ENCODE results near the gene MARCHF7. TPM values are rescaled to one million over a fixed set of nuclear protein-coding genes. Genes with fewer than 3 reads are reported as not detected.

MARCHF7 gene
- total and polyA plus RNA-seq, 2 experiments from 2014 or later: 71.2 to 166 TPM

DNA sequence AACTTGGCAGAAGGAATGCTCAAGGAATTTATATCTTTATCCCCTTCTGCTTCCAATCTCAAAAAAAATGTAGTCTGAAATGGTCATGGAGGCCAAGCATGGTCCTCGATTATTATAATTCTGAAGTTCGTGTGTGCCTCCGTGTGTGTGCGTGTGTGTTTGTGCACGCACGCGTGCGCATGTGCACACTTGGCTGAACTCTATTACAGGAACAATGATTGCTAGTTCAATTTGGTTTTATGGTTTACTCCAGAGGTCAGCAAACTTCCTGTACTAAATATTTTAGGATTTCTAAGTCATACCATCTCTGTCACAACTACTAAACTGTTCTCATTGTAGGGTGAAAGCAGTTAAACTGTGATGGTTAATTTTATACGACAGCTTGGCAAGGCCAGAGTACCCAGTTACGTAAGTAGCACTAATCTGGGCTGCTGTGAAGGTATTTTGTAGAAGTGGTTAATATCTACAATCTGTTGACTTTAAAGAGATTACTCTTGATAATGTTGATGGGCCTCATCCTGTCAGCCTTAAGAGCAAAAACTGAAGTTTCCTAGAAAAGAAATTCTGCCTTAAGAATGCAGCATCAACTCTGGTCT is 5.8 kb upstream of the MARCHF7 start:
- Histone ChIP-seq H4K20me1 (ENCODE audit: insufficient read depth, poor library complexity, severe bottlenecking) (no peaks in the 10 kb centered on the region), H2AFZ (no peak overlapping the region), H3K9me2 (replicated peaks; ENCODE audit: insufficient read depth) (no peaks in the 10 kb centered on the region), H3K9me3 (ENCODE audit: low read depth) (no peaks in the 10 kb centered on the region), H3K79me2 (no peaks in the 10 kb centered on the region), H3K4me2 (no peak overlapping the region), H3K4me3 (no peak overlapping the region), H3K27me3 (no peaks in the 10 kb centered on the region), H3K36me3 (replicated peaks; ENCODE audit: insufficient read depth, low read depth) (no peaks in the 10 kb centered on the region), H3K4me1 (ENCODE audit: insufficient read depth) (peaks cover 6% of the 10 kb centered on the region), H3K27ac (no peak overlapping the region)
- no peak for DNase-seq (ENCODE audit: low spot score)
- TF ChIP-seq EZH2phosphoT487 (IDR thresholded peaks at IDR 0.05; ENCODE audit: low read depth, severe bottlenecking, unreplicated experiment) (no peak), EZH2 (IDR thresholded peaks at IDR 0.05; ENCODE audit: borderline replicate concordance) (no peak)
- TF ChIP-seq, protein P1, sequence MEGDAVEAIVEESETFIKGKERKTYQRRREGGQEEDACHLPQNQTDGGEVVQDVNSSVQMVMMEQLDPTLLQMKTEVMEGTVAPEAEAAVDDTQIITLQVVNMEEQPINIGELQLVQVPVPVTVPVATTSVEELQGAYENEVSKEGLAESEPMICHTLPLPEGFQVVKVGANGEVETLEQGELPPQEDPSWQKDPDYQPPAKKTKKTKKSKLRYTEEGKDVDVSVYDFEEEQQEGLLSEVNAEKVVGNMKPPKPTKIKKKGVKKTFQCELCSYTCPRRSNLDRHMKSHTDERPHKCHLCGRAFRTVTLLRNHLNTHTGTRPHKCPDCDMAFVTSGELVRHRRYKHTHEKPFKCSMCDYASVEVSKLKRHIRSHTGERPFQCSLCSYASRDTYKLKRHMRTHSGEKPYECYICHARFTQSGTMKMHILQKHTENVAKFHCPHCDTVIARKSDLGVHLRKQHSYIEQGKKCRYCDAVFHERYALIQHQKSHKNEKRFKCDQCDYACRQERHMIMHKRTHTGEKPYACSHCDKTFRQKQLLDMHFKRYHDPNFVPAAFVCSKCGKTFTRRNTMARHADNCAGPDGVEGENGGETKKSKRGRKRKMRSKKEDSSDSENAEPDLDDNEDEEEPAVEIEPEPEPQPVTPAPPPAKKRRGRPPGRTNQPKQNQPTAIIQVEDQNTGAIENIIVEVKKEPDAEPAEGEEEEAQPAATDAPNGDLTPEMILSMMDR (IDR thresholded peaks at IDR 0.05; ENCODE audit: poor library complexity): no peak
- 77% methylated on average over 10 of the region's 10 CpGs for whole genome bisulfite sequencing (ENCODE audit: low lambda C conversion rate, missing lambda C conversion rate)

DNA sequence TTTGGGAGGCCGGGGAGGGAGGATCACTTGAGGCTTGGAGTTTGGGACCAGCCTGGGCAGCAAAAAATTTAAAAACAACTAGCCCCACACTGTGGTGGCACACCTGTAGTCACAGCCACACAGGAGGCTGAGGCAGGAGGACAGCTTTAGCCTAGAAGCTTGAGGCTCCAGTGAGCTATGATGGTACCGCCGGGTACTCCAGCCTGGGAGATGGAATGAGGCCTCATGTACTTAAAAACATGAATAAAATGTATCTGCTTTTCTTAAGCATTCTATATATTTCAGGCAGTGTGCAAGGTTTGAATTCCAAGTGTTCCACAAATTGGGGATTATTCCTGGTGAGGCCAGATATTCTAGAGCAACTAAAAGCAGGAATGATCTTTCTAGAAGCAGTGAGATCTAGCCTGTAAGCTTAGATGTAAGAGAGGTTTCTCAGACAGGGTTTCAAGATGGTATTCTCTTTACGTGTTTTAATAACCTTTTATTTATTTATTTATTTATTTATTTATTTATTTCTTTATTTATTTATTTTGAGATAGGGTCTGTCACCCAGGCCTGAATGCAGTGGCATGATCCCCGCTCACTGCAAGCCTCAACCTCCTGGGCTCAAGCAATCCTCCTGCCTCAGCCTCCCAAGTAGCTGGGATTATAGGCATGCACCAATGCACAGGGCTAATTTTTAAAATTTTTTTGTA is 4.1 kb upstream of the MARCHF7 start:
- Histone ChIP-seq H3K4me1 (ENCODE audit: insufficient read depth) (peaks cover 8% of the 10 kb centered on the region), H2AFZ (no peak overlapping the region), H3K4me2 (no peak overlapping the region), H3K27me3 (no peaks in the 10 kb centered on the region), H3K36me3 (replicated peaks; ENCODE audit: insufficient read depth, low read depth) (no peaks in the 10 kb centered on the region), H3K4me3 (no peak overlapping the region), H3K9me2 (replicated peaks; ENCODE audit: insufficient read depth) (no peaks in the 10 kb centered on the region), H4K20me1 (ENCODE audit: insufficient read depth, poor library complexity, severe bottlenecking) (peaks cover 2% of the 10 kb centered on the region), H3K79me2 (peaks cover 8% of the 10 kb centered on the region), H3K9me3 (ENCODE audit: low read depth) (no peaks in the 10 kb centered on the region), H3K27ac (no peak overlapping the region)
- WGBS (ENCODE audit: low lambda C conversion rate, missing lambda C conversion rate): 100% methylated on average over 5 of the region's 5 CpGs
- DNase-seq (ENCODE audit: low spot score): no peak
- no peak for TF ChIP-seq EZH2 (IDR thresholded peaks at IDR 0.05; ENCODE audit: borderline replicate concordance)
- TF ChIP-seq, protein P1 (IDR thresholded peaks at IDR 0.05; ENCODE audit: poor library complexity): no peak

DNA sequence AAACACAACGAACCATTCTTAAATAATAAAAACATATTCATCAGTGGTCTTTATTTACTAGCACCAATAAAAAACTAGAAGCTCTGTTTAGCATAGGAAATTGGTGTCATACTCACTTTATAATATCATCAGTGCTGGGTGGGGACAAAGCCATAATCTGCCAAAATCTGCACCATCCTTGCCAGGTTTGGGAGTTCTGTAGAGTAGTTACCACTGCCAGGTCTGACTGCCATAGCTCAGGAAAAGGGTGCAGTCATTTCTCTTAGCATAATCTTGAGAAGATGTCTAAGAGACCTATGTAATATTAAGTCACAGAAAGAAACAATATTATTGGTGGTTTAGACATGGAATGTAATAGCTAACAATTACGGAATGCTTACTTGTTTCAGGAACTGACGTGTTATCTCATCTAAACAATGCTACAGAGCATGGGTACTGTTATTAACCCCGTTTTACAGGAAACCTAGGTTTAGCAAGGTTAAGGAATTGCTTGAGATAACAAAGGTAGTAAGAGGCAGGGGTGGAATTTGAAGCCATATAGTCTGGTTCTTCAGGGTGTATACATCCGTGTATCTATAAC is 1.6 kb upstream of the MARCHF7 start:
- H2AFZ ChIP-seq: peak overlapping the region; percentile 82
- H3K4me1 ChIP-seq (ENCODE audit: insufficient read depth): peaks cover 18% of the 10 kb centered on the region
- H3K9me2 ChIP-seq (replicated peaks; ENCODE audit: insufficient read depth): no peaks in the 10 kb centered on the region
- H3K27ac ChIP-seq: no peak overlapping the region
- H3K36me3 ChIP-seq (replicated peaks; ENCODE audit: insufficient read depth, low read depth): no peaks in the 10 kb centered on the region
- H3K9me3 ChIP-seq (ENCODE audit: low read depth): no peaks in the 10 kb centered on the region
- H4K20me1 ChIP-seq (ENCODE audit: insufficient read depth, poor library complexity, severe bottlenecking): peaks cover 27% of the 10 kb centered on the region
- H3K79me2 ChIP-seq: peaks cover 33% of the 10 kb centered on the region
- WGBS (ENCODE audit: low lambda C conversion rate, missing lambda C conversion rate): 37% methylated on average over 5 of the region's 5 CpGs
- DNase-seq (ENCODE audit: low spot score): no peak
- no peaks in the 10 kb centered on the region for H3K27me3 ChIP-seq
- H3K4me3 ChIP-seq: no peak overlapping the region
- TF ChIP-seq, protein P1 (IDR thresholded peaks at IDR 0.05; ENCODE audit: poor library complexity): no peak
- TF ChIP-seq EZH2 (IDR thresholded peaks at IDR 0.05; ENCODE audit: borderline replicate concordance): no peak
- TF ChIP-seq EZH2phosphoT487 (IDR thresholded peaks at IDR 0.05; ENCODE audit: low read depth, severe bottlenecking, unreplicated experiment): no peak
- peak overlapping the region; percentile 76 for H3K4me2 ChIP-seq

All from hepatocyte (in vitro differentiated cells).